Activated CD8-positive, alpha-beta memory T cell treated with anti-CD3 and anti-CD28 coated beads for 48 hours (primary cell): Measurements from ENCODE around the gene EXT2.

ENCODE experiments used
- DNase-seq, 3 experiments: peaks; one replicate each; pipeline ENCODE4 v3.0.0-alpha.2; 2020; ENCODE audit warnings: low read depth in 2 of 3, low spot score in 2 of 3

EXT2 gene

DNA sequence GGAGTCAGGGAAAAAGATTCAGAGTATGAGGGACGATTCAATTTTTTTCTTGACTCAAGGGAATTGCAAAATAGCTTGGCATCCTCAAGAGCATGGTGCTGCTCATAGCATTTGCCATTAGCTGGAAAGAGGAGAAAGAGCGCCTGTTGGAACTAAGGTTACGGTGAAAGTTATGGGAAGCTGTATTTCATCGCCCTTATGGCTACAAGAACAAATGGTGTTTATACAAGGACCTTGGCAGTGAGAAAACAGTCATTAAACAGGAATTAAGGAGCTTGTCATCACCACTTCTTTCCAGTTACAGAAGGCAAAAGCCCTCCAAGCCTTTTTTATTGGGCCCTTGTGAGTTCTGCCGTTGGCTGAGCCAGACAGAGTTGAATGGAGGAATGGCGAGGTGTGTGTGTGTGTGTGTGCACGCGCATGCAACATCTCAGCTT is 140.3 kb downstream of the EXT2 start:
- DNase-seq: no peak

DNA sequence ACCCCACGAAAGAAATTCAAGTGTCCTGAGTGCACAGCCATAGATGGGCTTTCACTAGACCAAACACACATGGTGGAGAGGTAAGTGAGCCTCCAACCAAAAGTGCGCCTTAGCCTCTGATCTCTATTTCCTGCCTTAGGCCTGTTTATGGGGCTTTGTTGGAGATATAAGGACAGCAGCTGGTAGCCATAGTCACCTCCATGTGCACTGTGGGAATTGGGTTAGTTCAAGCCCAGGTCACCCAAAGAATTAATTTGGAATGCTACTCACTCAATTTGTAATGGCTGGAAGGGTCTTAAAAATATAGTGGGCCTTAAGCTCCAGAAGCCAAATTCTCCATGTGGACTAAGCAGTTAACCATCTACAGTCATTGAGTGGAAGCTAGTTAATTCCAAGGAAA is 140.8 kb downstream of the EXT2 start:
- no peak for DNase-seq

DNA sequence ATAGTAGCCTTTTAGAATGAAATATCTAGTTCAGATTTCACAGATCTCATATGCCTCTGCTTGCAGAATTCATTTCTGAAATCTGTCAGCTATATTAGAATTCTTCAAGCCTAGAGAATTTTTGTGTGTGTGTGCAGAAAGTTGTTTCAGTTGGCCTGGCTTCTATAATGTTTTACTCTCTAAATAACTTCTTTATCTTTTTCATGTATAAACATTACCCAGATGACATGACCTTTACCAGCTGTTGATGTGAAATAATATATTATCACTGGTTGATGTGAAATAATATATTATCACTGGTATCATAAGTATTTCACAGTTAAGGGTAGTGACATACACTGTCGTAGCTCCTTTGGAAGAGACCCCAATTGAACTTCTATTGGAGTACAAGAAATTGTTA is 141.7 kb downstream of the EXT2 start:
- no peak for DNase-seq

DNA sequence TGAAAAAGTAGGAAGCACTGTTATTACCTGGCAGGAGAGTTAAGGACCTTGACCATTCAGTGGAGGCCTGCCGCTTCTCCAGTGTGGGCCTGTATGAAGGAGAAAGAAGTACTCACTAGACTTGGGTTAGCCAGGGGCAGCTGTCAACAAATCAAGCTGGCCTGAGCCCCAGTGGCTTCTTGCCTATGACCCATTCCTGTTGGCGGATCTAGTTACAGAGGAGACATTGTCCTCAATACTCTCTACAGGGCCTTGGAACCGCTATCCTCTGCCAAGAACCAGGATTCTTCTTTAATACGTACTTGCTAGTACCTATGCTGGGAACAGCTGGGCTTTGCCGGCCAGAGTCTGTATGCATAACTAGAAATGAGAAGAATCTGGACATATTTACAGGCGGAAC is 146.4 kb downstream of the EXT2 start:
- DNase-seq: no peak

DNA sequence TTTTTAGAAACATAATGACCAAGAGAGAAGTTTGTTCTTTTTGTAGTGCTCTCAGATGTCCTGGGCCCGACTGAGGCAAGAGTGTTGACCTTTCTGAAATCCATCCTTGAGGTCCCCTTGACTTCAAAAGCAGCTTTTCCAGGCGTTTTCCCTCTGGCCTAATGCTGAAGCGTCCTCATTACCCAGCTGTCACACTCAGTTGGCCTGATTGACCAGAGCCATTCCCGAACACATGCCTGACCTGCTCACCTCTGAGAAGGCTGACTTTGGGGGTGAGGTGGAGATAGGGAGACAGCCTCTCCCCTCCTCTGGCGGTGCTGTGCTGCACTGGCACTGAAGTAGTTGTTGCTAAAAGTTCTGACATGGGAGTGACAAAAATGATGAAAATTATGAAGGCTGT is 147.6 kb downstream of the EXT2 start:
- no peak for DNase-seq

DNA sequence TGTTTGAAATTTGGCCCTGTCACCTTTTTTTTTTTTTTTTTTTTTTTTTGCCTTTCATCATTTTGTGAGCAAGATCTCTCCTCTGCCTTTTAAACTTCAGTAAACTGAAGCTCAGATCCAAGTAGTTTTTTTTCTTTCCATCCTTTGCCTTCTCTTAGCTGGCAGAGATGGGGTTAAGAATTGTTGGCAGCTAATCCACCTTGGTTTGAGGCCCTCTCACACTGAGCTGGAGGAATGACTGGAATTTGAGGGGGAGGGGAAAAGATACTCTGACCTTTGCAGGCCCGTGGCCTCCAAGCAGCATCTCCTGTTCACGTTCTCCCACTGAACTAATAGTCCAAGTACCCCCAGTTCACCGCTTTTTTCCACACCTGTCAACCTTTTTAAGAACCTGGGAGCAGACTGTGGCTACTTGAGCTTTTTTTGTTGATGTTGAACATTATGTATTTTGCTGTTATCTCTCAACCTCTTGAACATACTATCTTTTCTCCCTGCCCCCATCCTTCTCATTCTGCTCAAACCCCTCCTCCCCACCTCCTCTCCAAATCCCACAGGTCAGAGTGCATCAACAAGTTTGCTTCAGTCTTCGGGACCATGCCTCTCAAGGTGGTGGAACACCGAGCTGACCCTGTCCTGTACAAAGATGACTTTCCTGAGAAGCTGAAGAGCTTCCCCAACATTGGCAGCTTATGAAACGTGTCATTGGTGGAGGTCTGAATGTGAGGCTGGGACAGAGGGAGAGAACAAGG is 148.3 kb downstream of the EXT2 start:
- DNase-seq: no peak

DNA sequence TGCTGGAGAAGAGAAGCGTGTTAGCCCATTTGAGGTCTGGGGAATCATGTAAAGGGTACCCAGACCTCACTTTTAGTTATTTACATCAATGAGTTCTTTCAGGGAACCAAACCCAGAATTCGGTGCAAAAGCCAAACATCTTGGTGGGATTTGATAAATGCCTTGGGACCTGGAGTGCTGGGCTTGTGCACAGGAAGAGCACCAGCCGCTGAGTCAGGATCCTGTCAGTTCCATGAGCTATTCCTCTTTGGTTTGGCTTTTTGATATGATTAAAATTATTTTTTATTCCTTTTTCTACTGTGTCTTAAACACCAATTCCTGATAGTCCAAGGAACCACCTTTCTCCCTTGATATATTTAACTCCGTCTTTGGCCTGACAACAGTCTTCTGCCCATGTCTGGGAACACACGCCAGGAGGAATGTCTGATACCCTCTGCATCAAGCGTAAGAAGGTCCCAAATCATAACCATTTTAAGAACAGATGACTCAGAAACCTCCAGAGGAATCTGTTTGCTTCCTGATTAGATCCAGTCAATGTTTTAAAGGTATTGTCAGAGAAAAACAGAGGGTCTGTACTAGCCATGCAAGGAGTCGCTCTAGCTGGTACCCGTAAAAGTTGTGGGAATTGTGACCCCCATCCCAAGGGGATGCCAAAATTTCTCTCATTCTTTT is 149.3 kb downstream of the EXT2 start:
- no peak for DNase-seq

DNA sequence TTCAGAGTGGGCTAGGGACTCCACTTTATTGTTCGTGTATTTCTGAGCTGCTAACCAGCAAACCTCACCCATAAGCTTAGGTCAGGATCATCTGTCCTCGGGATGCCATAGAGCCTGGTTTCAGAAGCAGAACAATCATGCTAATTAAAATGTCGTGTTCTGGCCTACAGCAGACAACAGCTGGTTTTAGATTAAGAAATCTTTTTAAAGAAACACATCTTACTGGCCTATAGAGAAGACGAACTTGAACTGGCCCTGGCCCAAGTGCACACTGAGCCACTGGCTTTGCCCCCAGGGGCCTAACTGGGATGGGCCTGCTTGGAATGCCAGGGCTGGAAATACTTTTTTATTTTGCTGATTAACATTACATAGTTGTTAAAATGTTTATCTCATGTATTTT is 151.2 kb downstream of the EXT2 start:
- no peak for DNase-seq

DNA sequence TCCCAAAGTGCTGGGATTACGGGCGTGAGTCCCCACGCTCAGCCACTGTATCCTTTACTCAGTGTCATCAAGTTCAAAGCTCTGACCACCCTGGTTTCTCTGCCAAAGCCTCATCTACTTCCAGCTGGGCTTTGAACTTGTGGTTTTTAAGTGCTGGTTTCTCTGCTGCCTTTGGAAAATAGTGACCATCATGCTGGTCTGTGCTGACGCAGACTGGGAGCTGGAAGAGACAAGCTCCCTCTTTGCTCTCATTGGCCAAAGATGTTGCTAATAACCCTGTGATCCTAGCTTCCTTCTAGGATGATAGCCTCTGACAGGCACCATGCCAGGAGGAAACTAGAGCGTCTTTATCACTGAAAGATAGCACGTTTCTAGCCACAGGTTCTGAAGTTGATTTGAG is 152.0 kb downstream of the EXT2 start:
- DNase-seq: no peak

DNA sequence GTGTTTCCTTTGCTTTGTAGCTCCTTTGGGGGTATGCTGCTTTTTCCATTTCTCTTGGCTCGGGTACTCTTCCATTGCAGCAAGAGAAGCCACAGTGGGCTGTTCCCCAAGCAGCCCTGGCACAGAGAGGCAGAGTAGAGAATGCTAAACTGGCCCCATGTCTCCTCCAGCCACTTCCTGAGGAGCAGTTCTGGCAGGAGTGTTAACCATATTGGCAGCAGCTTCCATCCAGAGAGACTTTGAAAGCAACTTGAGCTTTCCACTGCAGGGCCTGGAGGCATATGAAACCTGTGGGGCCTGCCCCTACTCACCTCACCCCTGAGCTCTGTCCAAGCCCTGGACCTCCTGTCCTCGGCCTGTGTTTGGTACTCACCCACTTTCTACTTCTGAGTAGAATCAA is 152.6 kb downstream of the EXT2 start:
- DNase-seq: no peak

DNA sequence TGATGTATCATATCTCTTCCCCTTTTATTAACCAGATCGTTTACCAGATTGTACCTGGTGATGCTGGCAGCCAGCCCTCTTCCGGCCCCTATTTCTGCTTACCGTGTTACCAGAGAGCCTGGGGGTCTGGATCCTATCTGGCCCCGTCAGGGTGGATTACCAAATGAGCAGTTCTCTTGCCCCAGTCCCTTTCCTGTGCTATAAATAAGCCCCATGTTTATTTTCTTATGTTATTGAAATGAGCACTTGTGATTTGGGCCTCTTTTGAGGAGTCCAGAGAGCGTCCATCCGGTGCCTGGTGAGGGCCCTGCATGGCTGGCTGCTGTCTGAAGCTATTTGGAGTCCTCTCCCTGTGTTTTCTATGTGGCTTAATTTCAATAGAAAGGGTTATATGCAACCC is 154.9 kb downstream of the EXT2 start:
- no peak for DNase-seq

DNA sequence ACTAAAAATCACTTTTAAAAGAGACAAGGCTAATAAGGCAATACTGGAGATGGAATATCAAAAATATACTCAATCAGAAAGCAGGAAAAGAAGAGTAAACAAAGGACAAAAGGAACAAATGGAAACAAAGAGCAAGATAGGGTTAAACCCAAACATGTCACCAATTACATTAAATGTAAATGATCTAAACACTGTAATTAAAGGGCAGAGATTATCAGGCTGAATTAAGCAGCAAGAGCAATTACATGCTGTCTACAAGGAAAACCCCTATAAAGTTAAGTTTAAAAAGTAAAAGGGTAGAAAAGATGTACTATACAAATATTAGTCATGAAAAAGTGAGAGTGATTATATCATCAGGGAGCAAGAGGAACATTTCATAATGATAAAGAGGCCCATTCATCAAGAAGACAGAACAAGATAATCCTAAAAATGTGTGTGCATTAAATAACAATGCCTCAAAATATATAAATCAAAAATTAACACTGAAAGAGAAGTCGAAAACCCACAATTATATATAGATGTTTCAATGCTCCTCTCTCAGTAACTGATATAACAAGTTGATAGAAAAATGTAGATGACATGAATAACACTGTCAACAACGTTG is 157.6 kb downstream of the EXT2 start:
- no peak for DNase-seq

DNA sequence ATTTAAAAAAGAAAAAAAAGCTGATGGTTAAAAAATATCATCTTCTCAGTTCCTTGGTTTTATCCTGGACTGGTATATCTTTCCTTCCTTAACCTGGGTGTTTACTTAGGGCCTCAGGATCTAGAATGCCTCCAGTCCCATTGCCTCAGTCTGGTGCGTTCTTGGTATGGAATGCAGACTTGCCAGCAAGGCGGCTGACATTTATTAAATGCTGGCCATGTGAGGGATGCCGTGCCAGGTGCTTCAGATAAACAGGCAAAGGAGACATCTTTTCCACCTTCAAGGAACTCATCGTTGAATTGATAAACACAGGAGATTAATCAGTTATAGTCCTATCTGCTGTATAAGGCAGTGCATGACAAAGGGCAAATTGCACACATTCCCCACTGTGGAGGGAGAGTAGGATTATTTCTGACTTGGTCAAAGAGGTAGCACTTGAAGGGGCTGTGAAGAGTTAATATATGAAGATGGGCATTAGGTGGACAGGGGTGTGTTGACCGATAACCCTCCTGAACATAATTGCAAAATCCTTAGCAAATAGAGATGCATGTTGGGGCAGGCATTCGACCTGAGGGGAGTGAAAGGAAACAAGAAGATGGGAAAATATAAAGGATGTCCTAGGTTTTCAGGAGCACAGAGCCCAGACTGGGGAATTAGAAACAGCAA is 160.1 kb downstream of the EXT2 start:
- no peak for DNase-seq

DNA sequence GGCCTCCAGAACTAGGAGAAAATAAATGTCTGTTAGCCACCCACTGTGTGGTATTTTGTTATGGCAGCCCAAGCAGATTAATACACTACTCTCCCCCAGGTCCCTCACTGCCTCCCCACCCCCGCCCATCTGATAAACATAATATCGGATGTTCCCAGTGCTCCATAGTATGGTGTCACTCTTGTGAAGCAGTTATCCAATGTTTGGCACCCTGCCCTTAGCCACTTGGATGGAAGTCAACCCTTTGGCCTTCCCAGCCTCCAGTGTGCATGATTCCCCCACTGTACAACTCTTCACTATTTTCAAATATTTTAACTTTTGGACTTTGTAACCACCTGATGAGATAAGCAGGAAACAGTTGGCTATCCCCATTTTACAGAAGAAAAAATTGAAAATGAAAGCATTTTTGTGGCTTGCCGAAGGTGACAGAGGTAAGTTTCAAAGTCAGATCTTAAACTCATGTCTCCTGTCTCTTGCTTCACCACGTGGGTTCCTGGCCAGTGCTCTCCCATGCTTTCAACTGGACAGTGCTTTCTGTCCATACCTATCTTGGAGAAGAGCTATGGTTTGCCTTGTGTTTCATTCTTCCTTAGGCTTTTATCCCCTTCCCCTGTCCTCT is 161.3 kb downstream of the EXT2 start:
- no peak for DNase-seq

DNA sequence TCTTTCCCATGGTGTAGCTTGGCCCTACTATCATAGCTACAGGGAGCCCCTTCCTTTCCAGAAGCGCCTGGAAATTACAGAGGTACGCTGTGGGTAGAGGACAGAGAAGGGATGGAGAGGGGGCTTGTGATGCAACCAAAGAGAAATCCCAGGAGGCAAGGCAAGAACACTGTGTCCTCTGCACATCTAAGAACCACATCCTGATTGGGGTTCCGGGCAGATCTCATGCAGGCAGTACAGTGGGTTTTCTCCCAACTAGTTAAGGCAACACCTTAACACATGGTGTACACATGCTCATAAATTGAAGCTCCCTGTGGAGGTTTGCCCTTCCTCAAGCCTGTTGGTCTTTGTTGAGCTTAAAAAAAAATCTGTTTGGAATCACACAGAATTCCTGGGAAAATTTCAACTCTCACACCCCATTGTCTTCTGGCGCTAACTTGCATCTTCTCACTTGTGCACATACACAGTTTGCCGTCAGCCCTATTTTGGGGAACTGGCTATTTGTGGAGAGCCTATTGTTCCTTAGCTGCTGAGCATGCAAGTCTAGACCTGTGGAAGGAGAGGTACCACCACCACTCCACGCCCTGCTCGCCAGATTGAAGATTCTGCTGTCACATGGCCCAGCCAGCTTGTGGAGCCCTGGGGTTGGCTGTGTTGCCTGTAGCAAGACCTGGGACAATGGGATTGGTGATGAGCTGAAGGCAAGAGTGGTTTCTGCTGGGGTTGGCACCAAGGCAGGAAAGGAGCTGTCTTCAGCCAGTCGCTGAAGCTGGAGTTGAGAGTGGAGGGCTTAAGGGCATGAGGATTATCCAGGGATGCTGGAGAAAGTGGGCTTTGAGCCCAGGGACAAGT is 162.1 kb downstream of the EXT2 start:
- DNase-seq: no peak

DNA sequence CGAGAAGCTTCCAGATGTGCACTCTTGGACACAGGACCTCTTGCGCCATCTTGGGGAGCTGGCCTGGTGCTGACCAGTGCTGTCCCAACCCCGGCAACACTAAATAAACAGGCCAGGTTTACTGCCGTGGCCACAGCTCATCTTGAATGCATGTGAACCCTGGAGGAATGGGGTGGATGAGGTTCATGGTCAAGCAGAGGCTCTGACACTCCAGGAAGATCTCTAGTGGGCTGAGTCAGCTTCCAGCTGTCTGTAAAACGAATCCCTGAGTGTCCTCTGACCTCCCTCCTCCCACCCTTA is 162.7 kb downstream of the EXT2 start:
- DNase-seq: no peak

DNA sequence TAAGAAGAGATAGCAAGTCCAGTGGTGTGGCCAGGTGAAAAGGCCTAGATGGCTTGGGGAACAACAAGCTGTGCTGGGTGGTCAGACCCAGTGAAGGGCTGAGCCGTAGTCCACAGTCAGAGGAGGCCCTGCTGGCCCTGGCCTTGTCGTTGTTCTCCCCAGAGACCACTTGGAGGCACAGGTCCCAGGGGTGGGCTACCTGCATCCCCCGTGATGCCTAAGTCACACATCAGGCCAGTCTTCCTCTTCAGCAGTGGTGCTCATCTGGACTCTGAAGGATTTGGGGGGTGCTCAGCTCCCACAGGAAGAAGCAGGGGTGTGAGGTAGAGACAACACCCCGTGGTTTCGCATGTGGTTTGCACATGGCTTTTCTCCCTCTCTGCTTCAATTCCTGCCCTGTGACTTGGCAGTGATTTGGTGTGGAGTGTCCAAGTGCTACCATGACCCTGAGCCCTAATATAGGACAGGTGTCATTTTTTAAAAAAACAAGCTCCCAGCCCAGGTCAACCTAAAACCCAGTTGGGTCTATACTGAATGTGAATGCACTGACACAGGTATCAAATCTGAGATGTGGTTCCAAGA is 163.5 kb downstream of the EXT2 start:
- DNase-seq: no peak

DNA sequence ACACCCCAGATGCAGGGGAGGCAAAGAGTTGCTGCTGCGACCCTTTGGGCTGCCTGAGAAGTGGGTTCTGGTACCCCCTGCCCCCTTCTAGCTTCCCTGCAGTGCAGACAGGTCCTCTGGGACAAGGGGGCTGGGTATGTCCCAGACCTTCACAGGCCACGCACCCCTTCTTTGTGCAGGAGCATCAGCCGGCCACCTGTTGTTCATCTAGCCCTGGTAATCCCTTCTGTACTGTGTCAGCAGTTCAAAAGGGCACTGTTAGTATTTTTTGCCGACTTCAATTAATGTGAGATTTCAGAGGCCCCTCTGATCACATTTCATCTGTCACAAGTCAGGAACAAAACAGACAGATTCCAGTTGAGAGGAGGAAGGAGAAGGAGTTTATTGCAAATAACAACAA is 164.6 kb downstream of the EXT2 start:
- no peak for DNase-seq

DNA sequence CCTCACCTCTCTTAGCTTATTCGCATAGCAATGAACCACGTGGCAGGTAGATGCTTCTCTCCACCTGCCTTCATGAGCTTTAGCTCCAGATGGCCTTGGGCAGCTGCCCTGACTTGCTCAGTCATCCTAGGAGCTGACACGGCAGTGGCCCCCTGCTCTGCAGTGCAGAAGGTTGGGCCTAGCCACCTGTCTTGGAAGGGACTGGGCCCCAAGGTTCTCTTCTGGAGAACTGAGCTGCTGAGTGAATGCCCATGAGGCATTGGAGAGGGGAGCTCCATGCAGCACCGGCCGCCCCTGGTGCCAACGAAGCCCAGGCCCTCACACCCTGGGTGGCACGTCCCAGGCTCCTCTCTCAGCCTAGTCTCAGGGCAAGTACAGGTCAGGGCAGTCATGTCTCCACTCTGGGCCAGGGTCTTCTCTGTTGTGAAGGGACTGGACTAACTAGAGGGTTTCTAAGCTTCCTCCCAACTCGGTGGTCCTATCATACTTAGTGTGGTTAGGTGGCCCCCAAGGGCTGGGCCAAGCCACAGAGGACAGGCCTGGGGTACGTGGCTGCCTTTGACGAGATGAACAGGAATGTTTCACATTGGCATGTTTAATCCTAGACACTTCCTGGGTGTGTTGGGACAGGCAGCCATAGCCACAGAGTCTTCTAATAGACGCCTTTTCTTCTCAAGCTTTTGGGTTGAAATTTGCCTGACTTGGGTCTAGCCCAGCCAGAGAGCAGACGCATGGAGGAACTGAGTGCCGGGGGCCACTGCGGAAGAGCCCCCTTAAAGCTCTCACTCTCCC is 166.5 kb downstream of the EXT2 start:
- DNase-seq: no peak
